ENCODE data around the gene PRKAR1A.

Gene PRKAR1A

GRCh38 chr17:68535922-68536321 is 23.7 kb downstream of the PRKAR1A start:
- in situ Hi-C loops (cut with HindIII; ENCODE audit: low pct_unique_long_range_greater_than_20kb, low sequenced_read_pairs): no loop called here
- TF ChIP-seq JUND (IDR thresholded peaks at IDR 0.05; ENCODE audit: low read depth): no peak

DNA sequence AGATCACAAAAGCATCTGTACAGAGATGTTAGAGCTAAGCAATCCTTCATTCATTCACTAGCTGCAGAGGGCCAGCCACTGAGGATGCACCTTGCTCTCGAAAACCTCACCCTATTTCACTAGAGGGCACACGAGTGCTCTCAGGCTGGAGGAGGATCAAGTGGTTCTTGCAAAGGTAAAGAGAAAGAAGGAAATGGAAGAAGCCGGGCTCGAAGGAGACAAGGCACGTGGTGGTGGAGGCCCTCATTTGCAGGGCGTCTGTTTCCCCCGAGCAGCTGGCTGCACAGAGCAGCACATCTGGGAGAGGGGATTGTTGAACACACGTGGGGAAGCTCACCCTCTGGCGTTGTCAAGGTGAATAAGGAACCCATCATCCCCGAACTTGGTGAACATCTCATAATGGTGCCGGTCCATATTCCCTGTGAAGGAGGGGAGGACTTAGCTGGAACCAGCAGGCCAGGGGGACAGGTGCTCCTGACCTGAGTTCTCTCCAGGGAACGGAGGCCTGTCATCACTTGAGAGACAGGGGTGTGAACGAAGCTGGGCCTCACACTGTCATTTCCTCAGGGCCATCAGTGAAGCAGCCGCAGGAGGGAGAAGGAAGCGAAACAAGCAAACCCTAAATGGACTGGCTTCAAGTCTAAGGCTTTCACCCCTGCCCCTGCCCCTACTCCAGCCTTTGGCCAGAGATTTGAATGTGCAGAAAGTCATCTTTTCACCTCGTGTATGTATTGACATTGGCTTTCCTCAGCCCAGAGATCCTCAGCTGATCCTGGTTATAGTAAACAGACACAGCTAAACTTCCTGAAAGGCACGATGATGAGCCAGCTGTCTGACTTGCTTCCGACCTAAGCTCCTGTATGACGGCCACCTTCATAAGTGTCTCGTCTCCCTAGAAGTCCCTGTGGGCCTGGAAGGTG is 27.6 kb downstream of the PRKAR1A start:
- no peak for TF ChIP-seq JUND (IDR thresholded peaks at IDR 0.05; ENCODE audit: low read depth)
- in situ Hi-C loops (cut with HindIII; ENCODE audit: low pct_unique_long_range_greater_than_20kb, low sequenced_read_pairs): no loop called here
- peak in 1 of 2 experiments; percentile 84 for DNase-seq (ENCODE audit: low read depth in 1 of 2, low spot score in 1 of 2)

More at GRCh38 chr17:68535922-68536321, 23.7 kb downstream of the PRKAR1A start:
- DNase-seq (ENCODE audit: low read depth in 1 of 2, low spot score in 1 of 2): no peak

DNA sequence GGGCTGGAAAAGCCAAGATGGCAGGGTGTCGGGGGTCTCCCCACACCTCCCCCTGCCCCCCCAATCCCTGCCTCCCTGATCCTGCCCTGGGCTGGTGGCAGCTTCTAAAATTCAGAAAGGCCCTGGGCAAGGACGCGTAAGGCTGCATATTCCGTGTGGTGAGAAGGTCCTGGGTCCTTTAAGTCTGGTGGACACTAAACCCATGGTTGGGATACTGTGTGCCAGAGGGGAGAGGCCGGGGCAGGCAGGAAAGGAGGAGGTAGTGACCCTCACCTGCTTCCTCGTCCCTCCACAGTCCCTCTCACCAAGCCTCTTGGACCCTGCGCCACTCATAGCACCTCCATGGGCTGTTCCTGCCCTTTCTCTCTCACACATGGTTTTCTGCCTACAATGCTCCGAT is 28.8 kb downstream of the PRKAR1A start:
- in situ Hi-C loops (cut with HindIII; ENCODE audit: low pct_unique_long_range_greater_than_20kb, low sequenced_read_pairs): no loop called here
- TF ChIP-seq JUND (IDR thresholded peaks at IDR 0.05; ENCODE audit: low read depth): no peak
- no peak for DNase-seq (ENCODE audit: low read depth in 1 of 2, low spot score in 1 of 2)

DNA sequence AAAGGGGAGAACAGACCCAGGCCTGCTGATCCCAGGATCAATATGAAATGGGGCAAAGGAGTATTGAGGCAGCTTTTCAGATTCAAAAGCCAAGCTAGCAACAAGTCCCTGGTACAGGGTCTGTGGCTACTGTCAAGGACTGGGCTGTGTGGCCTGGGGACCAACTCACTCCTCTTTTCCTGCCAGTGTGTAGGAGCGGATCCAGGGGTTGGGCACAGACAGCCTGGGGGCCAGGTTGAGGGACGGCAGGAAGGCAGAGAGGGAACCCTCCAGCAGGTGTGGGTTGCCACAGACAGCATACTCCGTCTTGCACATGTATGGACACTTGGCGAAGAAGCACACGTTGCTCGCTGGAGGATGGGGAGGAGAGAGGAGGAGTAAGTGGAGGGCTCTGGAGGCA is 29.6 kb downstream of the PRKAR1A start:
- no peak for TF ChIP-seq JUND (IDR thresholded peaks at IDR 0.05; ENCODE audit: low read depth)
- no peak for DNase-seq (ENCODE audit: low read depth in 1 of 2, low spot score in 1 of 2)
- in situ Hi-C loops (cut with HindIII; ENCODE audit: low pct_unique_long_range_greater_than_20kb, low sequenced_read_pairs): no loop called here

DNA sequence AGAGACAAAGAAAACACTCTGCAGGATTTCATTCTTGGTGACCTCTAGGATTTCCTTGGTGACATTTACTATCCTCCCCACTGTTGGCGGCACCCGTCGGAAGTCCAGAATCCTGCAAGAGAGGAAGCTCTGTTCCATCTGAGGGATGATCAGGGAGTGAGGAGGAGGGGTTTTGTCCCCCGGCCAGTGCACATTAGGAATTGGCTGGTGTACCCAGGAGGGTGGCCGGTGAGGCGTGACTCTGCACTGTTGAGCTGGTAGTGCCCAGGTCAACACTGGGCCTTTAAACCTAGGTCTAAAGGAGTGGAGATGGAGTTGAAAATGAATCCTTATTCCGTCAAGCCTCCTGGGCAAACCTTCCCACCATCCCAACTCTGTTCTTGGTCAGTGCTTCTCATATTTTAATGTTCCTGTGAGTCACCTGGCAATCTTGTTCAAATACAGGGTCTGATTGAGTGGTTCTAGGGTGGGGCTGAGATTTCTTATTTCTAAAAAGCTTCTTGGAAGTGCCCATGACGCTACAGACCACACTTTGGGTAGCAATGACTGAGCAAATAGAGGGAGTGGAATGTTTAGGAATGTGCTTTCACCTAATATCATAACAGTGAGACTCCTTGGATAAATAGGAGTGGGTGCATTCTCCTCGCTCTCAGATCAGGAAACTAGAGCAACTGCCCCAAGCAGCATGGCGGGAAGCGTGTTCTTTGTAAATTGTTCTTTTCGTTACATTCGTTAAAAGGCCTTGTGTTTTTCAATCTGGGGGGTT is 30.7 kb downstream of the PRKAR1A start:
- in situ Hi-C loops (cut with HindIII; ENCODE audit: low pct_unique_long_range_greater_than_20kb, low sequenced_read_pairs): no loop called here
- DNase-seq (ENCODE audit: low read depth in 1 of 2, low spot score in 1 of 2): no peak
- TF ChIP-seq JUND (IDR thresholded peaks at IDR 0.05; ENCODE audit: low read depth): no peak

- no peak for TF ChIP-seq JUND (IDR thresholded peaks at IDR 0.05; ENCODE audit: low read depth)
Observed at GRCh38 chr17:68544111-68544915, 32.1 kb downstream of the PRKAR1A start.

DNA sequence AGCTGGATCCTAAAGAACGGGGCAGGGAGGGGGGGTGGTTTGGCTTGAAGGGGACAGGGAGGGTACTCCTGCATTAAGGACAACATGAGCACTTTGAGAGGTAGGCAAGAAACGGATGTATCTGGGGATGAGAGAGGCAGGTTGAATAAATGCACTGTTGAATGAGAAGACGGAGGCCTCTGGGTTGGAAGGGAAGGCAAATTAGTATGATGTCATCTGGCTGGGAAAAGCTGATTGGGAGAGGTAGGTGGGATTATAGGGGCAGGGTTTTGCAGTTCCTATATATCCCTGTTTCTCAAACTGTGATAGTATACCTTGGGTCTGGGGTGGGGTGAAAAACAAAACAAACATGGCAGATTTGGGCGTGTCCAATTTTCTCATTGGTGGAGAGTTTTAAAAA is 44.3 kb downstream of the PRKAR1A start:
- in situ Hi-C loops (cut with HindIII; ENCODE audit: low pct_unique_long_range_greater_than_20kb, low sequenced_read_pairs): no loop called here

More at GRCh38 chr17:68544111-68544915, 32.1 kb downstream of the PRKAR1A start:
- no peak for DNase-seq (ENCODE audit: low read depth in 1 of 2, low spot score in 1 of 2)
- in situ Hi-C loops (cut with HindIII; ENCODE audit: low pct_unique_long_range_greater_than_20kb, low sequenced_read_pairs): no loop called here

GRCh38 chr17:68559316-68559715 is 47.1 kb downstream of the PRKAR1A start:
- no peak for TF ChIP-seq JUND (IDR thresholded peaks at IDR 0.05; ENCODE audit: low read depth)
- no peak for DNase-seq (ENCODE audit: low read depth in 1 of 2, low spot score in 1 of 2)
- in situ Hi-C loops (cut with HindIII; ENCODE audit: low pct_unique_long_range_greater_than_20kb, low sequenced_read_pairs): no loop called here

More for the DNA sequence above, 44.3 kb downstream of the PRKAR1A start:
- TF ChIP-seq JUND (IDR thresholded peaks at IDR 0.05; ENCODE audit: low read depth): no peak
- DNase-seq (ENCODE audit: low read depth in 1 of 2, low spot score in 1 of 2): no peak

DNA sequence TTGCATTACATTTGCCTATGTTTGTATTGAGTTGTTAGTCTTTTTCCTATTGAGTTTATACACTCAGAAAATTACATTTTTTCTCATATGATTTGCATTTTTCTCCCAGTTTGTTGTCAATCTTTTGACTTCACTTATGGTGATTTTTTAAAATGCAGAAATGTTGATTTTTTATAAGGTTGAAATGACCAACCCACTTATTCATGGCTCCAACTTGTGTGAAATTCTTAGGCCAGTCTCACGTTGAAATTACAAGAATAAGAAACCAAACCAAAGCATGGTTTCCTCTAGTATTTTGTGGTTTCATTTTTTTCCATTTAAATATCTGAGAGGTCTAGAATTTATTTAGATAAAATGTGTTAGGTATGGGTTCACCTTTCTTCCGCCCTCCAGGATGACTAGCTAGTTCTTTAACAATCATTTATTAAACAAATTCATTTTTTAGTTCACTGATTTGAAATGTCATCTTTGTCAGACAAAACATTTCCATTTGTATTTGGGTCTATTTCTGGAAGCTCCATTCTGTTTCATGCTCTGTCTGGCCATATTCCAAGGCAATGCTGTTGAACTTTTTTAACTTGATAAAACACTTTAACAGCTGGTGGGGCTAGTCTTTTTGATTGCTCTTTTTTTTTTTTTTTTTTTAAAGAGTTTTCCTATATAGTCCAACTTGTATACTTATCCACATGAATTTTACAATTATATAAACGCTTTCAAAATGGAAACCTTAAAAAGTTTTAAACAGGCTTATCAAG is 48.9 kb downstream of the PRKAR1A start:
- TF ChIP-seq JUND (IDR thresholded peaks at IDR 0.05; ENCODE audit: low read depth): no peak
- in situ Hi-C loops (cut with HindIII; ENCODE audit: low pct_unique_long_range_greater_than_20kb, low sequenced_read_pairs): no loop called here
- no peak for DNase-seq (ENCODE audit: low read depth in 1 of 2, low spot score in 1 of 2)

- TF ChIP-seq JUND (IDR thresholded peaks at IDR 0.05; ENCODE audit: low read depth): no peak
- in situ Hi-C loops (cut with HindIII; ENCODE audit: low pct_unique_long_range_greater_than_20kb, low sequenced_read_pairs): no loop called here
- no peak for DNase-seq (ENCODE audit: low read depth in 1 of 2, low spot score in 1 of 2)
Observed at GRCh38 chr17:68562736-68563135, 50.5 kb downstream of the PRKAR1A start.

DNA sequence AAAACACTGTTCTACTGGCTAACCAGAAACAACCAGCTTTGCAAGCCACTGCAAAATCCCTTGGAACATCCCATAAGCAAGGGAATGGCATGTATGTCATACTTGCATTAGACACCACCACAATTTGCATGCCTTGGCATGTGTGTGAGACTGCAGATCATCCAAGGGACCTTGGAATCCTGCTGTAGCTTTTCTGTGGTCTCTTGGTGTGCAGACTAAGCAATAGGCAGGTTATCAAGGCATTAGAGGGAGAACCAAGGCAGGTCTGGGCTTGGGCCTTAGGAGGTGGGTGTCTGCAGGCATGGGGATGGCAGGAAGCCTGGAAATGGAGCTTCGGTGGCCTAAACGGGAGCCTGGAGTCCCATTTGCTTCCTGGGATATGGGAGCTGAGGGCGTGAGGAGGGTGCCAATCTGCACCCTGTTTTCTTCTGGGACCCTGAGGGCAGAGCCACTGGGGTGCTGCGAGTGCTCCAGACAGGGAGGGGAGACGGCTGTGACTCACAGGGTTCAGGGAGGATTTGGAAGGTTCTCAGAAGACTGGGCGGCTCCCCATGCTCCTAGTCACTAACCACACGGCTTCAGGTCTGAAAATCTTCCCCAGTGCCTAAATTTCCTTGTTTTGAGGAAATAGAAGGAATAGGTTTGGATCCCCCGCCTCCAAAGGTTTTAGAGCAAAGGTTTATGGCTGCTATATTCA is 52.3 kb downstream of the PRKAR1A start:
- no peak for DNase-seq (ENCODE audit: low read depth in 1 of 2, low spot score in 1 of 2)
- no peak for TF ChIP-seq JUND (IDR thresholded peaks at IDR 0.05; ENCODE audit: low read depth)
- in situ Hi-C loops (cut with HindIII; ENCODE audit: low pct_unique_long_range_greater_than_20kb, low sequenced_read_pairs): no loop called here
